Measurements from ENCODE around the gene JAZF1. TPM values are rescaled to one million over a fixed set of nuclear protein-coding genes. Genes with fewer than 3 reads are reported as not detected.

Gene JAZF1
- total RNA-seq, 1 donor from 2014 or later: 6.4 TPM

- Mint-ChIP-seq H3K9me3 (ENCODE audit: low read depth) (no peaks in the 10 kb centered on the region), H3K36me3 (ENCODE audit: insufficient read depth) (peaks cover 1% of the 10 kb centered on the region), H3K4me1 (ENCODE audit: low read depth) (no peaks in the 10 kb centered on the region), H3K27ac (no peak overlapping the region), H3K4me3 (ENCODE audit: low read depth) (no peak overlapping the region), H3K27me3 (no peaks in the 10 kb centered on the region)
- DNase-seq (ENCODE audit: low spot score, unreplicated experiment): no peak
- no peak for TF ChIP-seq CTCF (IDR thresholded peaks at IDR 0.05; ENCODE audit: unreplicated experiment)
Measured at GRCh38 chr7:27873981-27874957, 306.3 kb downstream of the JAZF1 start.

GRCh38 chr7:27872356-27873275 lies 308.0 kb downstream of the JAZF1 start:
- Mint-ChIP-seq H3K27me3 (no peaks in the 10 kb centered on the region), H3K9me3 (ENCODE audit: low read depth) (no peaks in the 10 kb centered on the region), H3K27ac (no peak overlapping the region), H3K4me3 (ENCODE audit: low read depth) (no peak overlapping the region), H3K36me3 (ENCODE audit: insufficient read depth) (peaks cover 1% of the 10 kb centered on the region), H3K4me1 (ENCODE audit: low read depth) (no peaks in the 10 kb centered on the region)
- no peak for DNase-seq (ENCODE audit: low spot score, unreplicated experiment)
- no peak for TF ChIP-seq CTCF (IDR thresholded peaks at IDR 0.05; ENCODE audit: unreplicated experiment)

- H3K27me3 Mint-ChIP-seq: no peaks in the 10 kb centered on the region
- H3K4me3 Mint-ChIP-seq (ENCODE audit: low read depth): no peak overlapping the region
- no peak for DNase-seq (ENCODE audit: low spot score, unreplicated experiment)
- TF ChIP-seq CTCF (IDR thresholded peaks at IDR 0.05; ENCODE audit: unreplicated experiment): no peak
- H3K36me3 Mint-ChIP-seq (ENCODE audit: insufficient read depth): peaks cover 1% of the 10 kb centered on the region
- no peak overlapping the region for H3K27ac Mint-ChIP-seq
- H3K9me3 Mint-ChIP-seq (ENCODE audit: low read depth): no peaks in the 10 kb centered on the region
- no peaks in the 10 kb centered on the region for H3K4me1 Mint-ChIP-seq (ENCODE audit: low read depth)
Measured at GRCh38 chr7:27871866-27872265, 308.7 kb downstream of the JAZF1 start.

- Mint-ChIP-seq H3K27ac (no peak overlapping the region), H3K36me3 (ENCODE audit: insufficient read depth) (peaks cover 1% of the 10 kb centered on the region), H3K4me3 (ENCODE audit: low read depth) (no peak overlapping the region), H3K4me1 (ENCODE audit: low read depth) (no peaks in the 10 kb centered on the region), H3K27me3 (no peaks in the 10 kb centered on the region), H3K9me3 (ENCODE audit: low read depth) (no peaks in the 10 kb centered on the region)
- no peak for DNase-seq (ENCODE audit: low spot score, unreplicated experiment)
- TF ChIP-seq CTCF (IDR thresholded peaks at IDR 0.05; ENCODE audit: unreplicated experiment): no peak
Measured at GRCh38 chr7:27871086-27871485, 309.5 kb downstream of the JAZF1 start.

GRCh38 chr7:27870595-27870994 lies 310.0 kb downstream of the JAZF1 start:
- DNase-seq (ENCODE audit: low spot score, unreplicated experiment): no peak
- Mint-ChIP-seq H3K27me3 (no peaks in the 10 kb centered on the region), H3K4me3 (ENCODE audit: low read depth) (no peak overlapping the region)

More at GRCh38 chr7:27870595-27870994, 310.0 kb downstream of the JAZF1 start:
- Mint-ChIP-seq H3K36me3 (ENCODE audit: insufficient read depth) (peaks cover 1% of the 10 kb centered on the region), H3K9me3 (ENCODE audit: low read depth) (no peaks in the 10 kb centered on the region), H3K4me1 (ENCODE audit: low read depth) (no peaks in the 10 kb centered on the region), H3K27ac (no peak overlapping the region)
- TF ChIP-seq CTCF (IDR thresholded peaks at IDR 0.05; ENCODE audit: unreplicated experiment): no peak

Measured in progenitor cell of endocrine pancreas (in vitro differentiated cells).